PC-3 (cell line): ENCODE results near the gene POLRMT. TPM values are rescaled to one million over a fixed set of nuclear protein-coding genes. Genes with fewer than 3 reads are reported as not detected.

ENCODE experiments used
- ATAC-seq: fragments of 200-7000 bp; cut with Tn5 transposase; 2 replicates; pipeline ENCODE4 v1.9.1; 2020; ENCODE audit warnings: mild to moderate bottlenecking, moderate library complexity
- BruUV-seq: library from RNA; stranded (reverse); fragments of 400-500 nt; replicated peaks from 2 replicates; lab custom pipeline; 2021; lab: Mats Ljungman, UMichigan
- CTCF ChIA-PET: fragments of 300-600 bp; sonication (Branson Sonifier 250); formaldehyde crosslinking; loops from one replicate; lab custom pipeline; 2022; ENCODE audit warnings: antibody characterized with exemption; lab: Charles Lee
- POLR2A ChIA-PET: fragments of 300-600 bp; sonication (Branson Sonifier 250); formaldehyde crosslinking; loops from one replicate; lab custom pipeline; 2022; ENCODE audit warnings: antibody characterized with exemption; ENCODE audit not compliant: unreplicated experiment; lab: Charles Lee
- DNase-seq: peaks from one replicate; pipeline ENCODE4 v3.0.0-alpha.2; 2015
- H2AFZ ChIP-seq: fragments of 300-600 bp; sonication (generic); 2 replicates; pipeline ENCODE4 v1.6.0; 2016; ENCODE audit warnings: antibody characterized with exemption, low read length
- H3F3A ChIP-seq: fragments of 300-600 bp; sonication (generic); one replicate; pipeline ENCODE4 v1.6.0; 2017; ENCODE audit warnings: antibody characterized with exemption, low read length, control low read depth, mild to moderate bottlenecking; ENCODE audit not compliant: unreplicated experiment
- H3K27ac ChIP-seq: fragments of 300-600 bp; sonication (generic); 2 replicates; pipeline ENCODE4 v1.5.1; 2016; ENCODE audit warnings: mild to moderate bottlenecking, low read length
- H3K27me3 ChIP-seq: fragments of 300-600 bp; sonication (generic); 2 replicates; pipeline ENCODE4 v1.6.1; 2016; ENCODE audit warnings: low read length, mixed read lengths
- H3K36me3 ChIP-seq: fragments of 300-600 bp; sonication (generic); 2 replicates; pipeline ENCODE4 v1.6.1; 2016; ENCODE audit warnings: low read depth, mixed run types, low read length, mixed read lengths
- H3K4me1 ChIP-seq: fragments of 300-600 bp; sonication (generic); 2 replicates; pipeline ENCODE4 v1.5.1; 2016; ENCODE audit warnings: low read length; ENCODE audit not compliant: insufficient read depth
- H3K4me2 ChIP-seq: fragments of 300-600 bp; sonication (generic); 2 replicates; pipeline ENCODE4 v1.6.0; 2016; ENCODE audit warnings: low read length
- H3K4me3 ChIP-seq: fragments of 300-600 bp; sonication (generic); 2 replicates; pipeline ENCODE4 v1.5.1; 2016; ENCODE audit warnings: mild to moderate bottlenecking, low read length, mixed read lengths
- H3K79me2 ChIP-seq: fragments of 300-600 bp; sonication (generic); 2 replicates; pipeline ENCODE4 v1.6.1; 2017; ENCODE audit warnings: low read length, mixed read lengths
- H3K9ac ChIP-seq: fragments of 300-600 bp; sonication (generic); 2 replicates; pipeline ENCODE4 v1.6.0; 2016; ENCODE audit warnings: mild to moderate bottlenecking, low read length
- H3K9me2 ChIP-seq: fragments of 300-600 bp; sonication (generic); replicated peaks from 2 replicates; pipeline ENCODE4 v1.6.1; 2016; ENCODE audit warnings: mixed run types, low read length, mixed read lengths
- H3K9me3 ChIP-seq: fragments of 300-600 bp; sonication (generic); 2 replicates; pipeline ENCODE4 v1.6.1; 2016; ENCODE audit warnings: low read length, mixed read lengths
- H4K20me1 ChIP-seq: fragments of 300-600 bp; sonication (generic); 2 replicates; pipeline ENCODE4 v1.6.1; 2016; ENCODE audit warnings: low read length, mixed read lengths
- EZH2 ChIP-seq: fragments of 300-600 bp; sonication (generic); IDR thresholded peaks from one replicate; pipeline ENCODE4 v1.6.1; 2017; ENCODE audit warnings: antibody characterized with exemption, mild to moderate bottlenecking, low read length; ENCODE audit not compliant: unreplicated experiment
- EZH2phosphoT487 ChIP-seq: fragments of 300-600 bp; sonication (generic); IDR thresholded peaks from 2 replicates; pipeline ENCODE4 v1.6.1; 2018; ENCODE audit warnings: mild to moderate bottlenecking, antibody characterized with exemption, low read length, borderline replicate concordance
- intact Hi-C: fragments of 100-400 bp; cut with micrococcal nuclease; formaldehyde crosslinking; loops from 2 replicates; pipeline ENCODE4 v1.9.0; 2023
- total RNA-seq: library from RNA; depleted of rRNA; stranded (reverse); fragments of >200 nt; gene quantifications from 2 replicates; pipeline ENCODE4 v1.2.3, GENCODE V29; 2014
- TF ChIP-seq, protein P1 (sequence below): fragments of 300-600 bp; sonication (generic); conservative IDR thresholded peaks from 2 replicates; pipeline ENCODE4 v1.5.1; 2017; ENCODE audit warnings: antibody characterized with exemption, low read depth, mild to moderate bottlenecking, low read length

Gene POLRMT
- total RNA-seq, 1 experiment from 2014 or later, result 60.5 TPM

GRCh38 chr19:608155-609003 lies 25.0 kb downstream of the POLRMT start:
- POLR2A ChIA-PET, result no interaction called here
- Histone ChIP-seq H3K79me2 (no peaks in the 10 kb centered on the region), H3K4me2 (no peak overlapping the region), H3K9ac (no peak overlapping the region), H3K4me3 (no peak overlapping the region), H3K27ac (no peak overlapping the region), H3K4me1 (no peaks in the 10 kb centered on the region), H3K36me3 (no peaks in the 10 kb centered on the region; the same call in 1 of the 2 replicates), H3F3A (no peaks in the 10 kb centered on the region), H4K20me1 (no peaks in the 10 kb centered on the region), H2AFZ (no peak overlapping the region), H3K9me2 (no peaks in the 10 kb centered on the region), H3K9me3 (no peaks in the 10 kb centered on the region), H3K27me3 (no peaks in the 10 kb centered on the region)
- no peak for ATAC-seq
- intact Hi-C loops, result no loop called here
- no TSS peak for BruUV-seq
- CTCF ChIA-PET, result no interaction called here
- no peak for TF ChIP-seq EZH2
- no peak for TF ChIP-seq EZH2phosphoT487
- TF ChIP-seq, protein P1, sequence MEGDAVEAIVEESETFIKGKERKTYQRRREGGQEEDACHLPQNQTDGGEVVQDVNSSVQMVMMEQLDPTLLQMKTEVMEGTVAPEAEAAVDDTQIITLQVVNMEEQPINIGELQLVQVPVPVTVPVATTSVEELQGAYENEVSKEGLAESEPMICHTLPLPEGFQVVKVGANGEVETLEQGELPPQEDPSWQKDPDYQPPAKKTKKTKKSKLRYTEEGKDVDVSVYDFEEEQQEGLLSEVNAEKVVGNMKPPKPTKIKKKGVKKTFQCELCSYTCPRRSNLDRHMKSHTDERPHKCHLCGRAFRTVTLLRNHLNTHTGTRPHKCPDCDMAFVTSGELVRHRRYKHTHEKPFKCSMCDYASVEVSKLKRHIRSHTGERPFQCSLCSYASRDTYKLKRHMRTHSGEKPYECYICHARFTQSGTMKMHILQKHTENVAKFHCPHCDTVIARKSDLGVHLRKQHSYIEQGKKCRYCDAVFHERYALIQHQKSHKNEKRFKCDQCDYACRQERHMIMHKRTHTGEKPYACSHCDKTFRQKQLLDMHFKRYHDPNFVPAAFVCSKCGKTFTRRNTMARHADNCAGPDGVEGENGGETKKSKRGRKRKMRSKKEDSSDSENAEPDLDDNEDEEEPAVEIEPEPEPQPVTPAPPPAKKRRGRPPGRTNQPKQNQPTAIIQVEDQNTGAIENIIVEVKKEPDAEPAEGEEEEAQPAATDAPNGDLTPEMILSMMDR, result no peak
- DNase-seq, result no peak

DNA sequence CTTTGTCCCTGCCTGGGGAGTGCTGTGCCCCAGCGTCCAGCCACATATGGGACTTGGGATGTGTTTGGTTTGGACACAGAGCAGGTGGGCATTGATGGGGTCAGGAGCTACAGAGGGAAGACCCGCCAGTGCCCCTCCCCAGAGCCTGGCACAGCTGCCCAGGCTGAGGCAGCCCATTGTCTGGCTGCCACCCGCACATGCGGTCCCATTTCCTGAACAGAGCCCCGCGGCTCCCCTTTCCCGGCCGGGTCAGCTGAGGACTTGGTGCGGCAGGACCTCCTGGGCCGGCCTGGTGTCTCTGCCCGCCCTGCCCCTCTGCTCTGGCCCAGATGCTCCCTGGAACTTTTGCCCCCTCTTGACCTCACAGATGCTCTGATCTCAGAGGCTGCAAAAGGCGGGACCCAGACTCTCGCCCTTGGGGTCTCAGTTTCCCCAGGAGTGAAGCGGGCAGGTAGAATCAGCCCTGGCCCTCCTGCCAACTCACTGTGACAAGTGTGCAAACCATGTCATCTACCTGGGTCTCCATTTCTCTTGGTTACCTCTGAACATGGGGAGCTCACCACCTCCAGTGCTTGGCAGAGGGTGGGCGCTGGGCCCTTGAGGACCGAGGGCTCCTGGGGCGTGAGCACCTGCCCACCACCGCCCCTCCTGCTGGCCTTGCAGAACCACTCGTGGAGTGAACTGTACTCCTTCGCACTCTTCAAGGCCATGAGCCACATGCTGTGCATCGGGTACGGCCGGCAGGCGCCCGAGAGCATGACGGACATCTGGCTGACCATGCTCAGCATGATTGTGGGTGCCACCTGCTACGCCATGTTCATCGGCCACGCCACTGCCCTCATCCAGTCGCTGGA lies 25.8 kb downstream of the POLRMT start:
- H3F3A ChIP-seq, result no peaks in the 10 kb centered on the region
- no peak overlapping the region for H3K4me2 ChIP-seq
- intact Hi-C loops, result no loop called here
- no peaks in the 10 kb centered on the region for H3K79me2 ChIP-seq
- BruUV-seq, result no TSS peak
- H3K4me1 ChIP-seq, result no peaks in the 10 kb centered on the region
- no peak overlapping the region for H3K27ac ChIP-seq
- DNase-seq, result no peak
- no peaks in the 10 kb centered on the region for H3K9me2 ChIP-seq
- H3K4me3 ChIP-seq, result no peak overlapping the region
- no peak for ATAC-seq
- ChIA-PET CTCF (no interaction called here), POLR2A (no interaction called here)
- H2AFZ ChIP-seq, result no peak overlapping the region
- no peaks in the 10 kb centered on the region for H4K20me1 ChIP-seq
- no peaks in the 10 kb centered on the region for H3K27me3 ChIP-seq
- H3K9ac ChIP-seq, result no peak overlapping the region
- H3K36me3 ChIP-seq, result no peaks in the 10 kb centered on the region
- TF ChIP-seq EZH2 (no peak), EZH2phosphoT487 (no peak)
- TF ChIP-seq, protein P1, result no peak
- H3K9me3 ChIP-seq, result no peaks in the 10 kb centered on the region
